ENCODE data around the gene POLDIP2. TPM values are rescaled to one million over a fixed set of nuclear protein-coding genes. Genes with fewer than 3 reads are reported as not detected.

Gene POLDIP2
- total and polyA plus RNA-seq, 2 of the 13 experiments (the other 11 are each of a cell fraction or from before 2014, with no cell fraction given) = 85.9 to 114 TPM

DNA sequence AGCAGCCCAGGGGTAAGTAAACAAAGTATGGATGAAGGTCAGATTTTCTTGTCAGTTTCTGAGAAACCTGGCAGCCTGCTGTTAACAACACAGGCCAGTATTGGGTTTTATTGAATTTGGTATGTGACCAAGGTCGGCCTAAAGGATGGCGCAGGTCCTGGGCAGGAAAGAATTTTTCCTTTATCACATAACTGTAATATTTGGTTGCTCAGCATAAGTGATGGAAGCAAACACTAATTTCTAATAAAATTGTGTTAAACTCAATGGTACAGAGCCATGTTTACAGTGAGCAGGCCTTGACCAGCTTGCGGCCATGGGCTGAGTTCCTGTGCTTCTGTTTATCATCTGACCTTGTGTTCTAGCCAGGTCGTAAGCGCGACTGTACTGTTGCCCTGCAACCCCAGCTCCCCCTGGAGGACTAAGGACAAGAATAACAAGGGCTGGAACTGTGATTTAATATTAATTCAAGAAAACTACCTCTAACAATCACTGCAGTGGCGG lies 10.5 kb downstream of the POLDIP2 start (continued):
- TF ChIP-seq ZNF460 (CRISPR knock-in tag; IDR thresholded peaks at IDR 0.05; ENCODE audit: borderline replicate concordance) (no peak), ZNF644 (CRISPR knock-in tag; IDR thresholded peaks at IDR 0.05; ENCODE audit: low read depth) (0 out of 2 replicates have a peak, but pooled peaks have one; percentile 31), SIX1 (CRISPR knock-in tag; IDR thresholded peaks at IDR 0.05; ENCODE audit: borderline replicate concordance) (no peak), KLF11 (CRISPR knock-in tag; IDR thresholded peaks at IDR 0.05) (no peak; the same call in 1 of the 2 replicates), CBX2 (IDR thresholded peaks at IDR 0.05; ENCODE audit: low read depth, low read length) (no peak), CBX2 (CRISPR knock-in tag; IDR thresholded peaks at IDR 0.05; ENCODE audit: low read depth) (no peak), GABPB1 (CRISPR knock-in tag; IDR thresholded peaks at IDR 0.05) (peak; percentile 28; the same call in 1 of the 2 replicates), ZNF563 (CRISPR knock-in tag; IDR thresholded peaks at IDR 0.05) (0 out of 2 replicates have a peak, but pooled peaks have one; percentile 37), ZNF564 (CRISPR knock-in tag; IDR thresholded peaks at IDR 0.05) (no peak), ELF4 (CRISPR knock-in tag; IDR thresholded peaks at IDR 0.05; ENCODE audit: borderline replicate concordance) (no peak), ZNF607 (CRISPR knock-in tag; IDR thresholded peaks at IDR 0.05; ENCODE audit: borderline replicate concordance) (no peak)
- TF ChIP-seq, protein P1, sequence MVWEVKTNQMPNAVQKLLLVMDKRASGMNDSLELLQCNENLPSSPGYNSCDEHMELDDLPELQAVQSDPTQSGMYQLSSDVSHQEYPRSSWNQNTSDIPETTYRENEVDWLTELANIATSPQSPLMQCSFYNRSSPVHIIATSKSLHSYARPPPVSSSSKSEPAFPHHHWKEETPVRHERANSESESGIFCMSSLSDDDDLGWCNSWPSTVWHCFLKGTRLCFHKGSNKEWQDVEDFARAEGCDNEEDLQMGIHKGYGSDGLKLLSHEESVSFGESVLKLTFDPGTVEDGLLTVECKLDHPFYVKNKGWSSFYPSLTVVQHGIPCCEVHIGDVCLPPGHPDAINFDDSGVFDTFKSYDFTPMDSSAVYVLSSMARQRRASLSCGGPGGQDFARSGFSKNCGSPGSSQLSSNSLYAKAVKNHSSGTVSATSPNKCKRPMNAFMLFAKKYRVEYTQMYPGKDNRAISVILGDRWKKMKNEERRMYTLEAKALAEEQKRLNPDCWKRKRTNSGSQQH (CRISPR knock-in tag; IDR thresholded peaks at IDR 0.05; ENCODE audit: low read depth) = no peak
- TF ChIP-seq, protein P2, sequence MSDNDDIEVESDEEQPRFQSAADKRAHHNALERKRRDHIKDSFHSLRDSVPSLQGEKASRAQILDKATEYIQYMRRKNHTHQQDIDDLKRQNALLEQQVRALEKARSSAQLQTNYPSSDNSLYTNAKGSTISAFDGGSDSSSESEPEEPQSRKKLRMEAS (IDR thresholded peaks at IDR 0.05) = no peak
- TF ChIP-seq, protein P3, sequence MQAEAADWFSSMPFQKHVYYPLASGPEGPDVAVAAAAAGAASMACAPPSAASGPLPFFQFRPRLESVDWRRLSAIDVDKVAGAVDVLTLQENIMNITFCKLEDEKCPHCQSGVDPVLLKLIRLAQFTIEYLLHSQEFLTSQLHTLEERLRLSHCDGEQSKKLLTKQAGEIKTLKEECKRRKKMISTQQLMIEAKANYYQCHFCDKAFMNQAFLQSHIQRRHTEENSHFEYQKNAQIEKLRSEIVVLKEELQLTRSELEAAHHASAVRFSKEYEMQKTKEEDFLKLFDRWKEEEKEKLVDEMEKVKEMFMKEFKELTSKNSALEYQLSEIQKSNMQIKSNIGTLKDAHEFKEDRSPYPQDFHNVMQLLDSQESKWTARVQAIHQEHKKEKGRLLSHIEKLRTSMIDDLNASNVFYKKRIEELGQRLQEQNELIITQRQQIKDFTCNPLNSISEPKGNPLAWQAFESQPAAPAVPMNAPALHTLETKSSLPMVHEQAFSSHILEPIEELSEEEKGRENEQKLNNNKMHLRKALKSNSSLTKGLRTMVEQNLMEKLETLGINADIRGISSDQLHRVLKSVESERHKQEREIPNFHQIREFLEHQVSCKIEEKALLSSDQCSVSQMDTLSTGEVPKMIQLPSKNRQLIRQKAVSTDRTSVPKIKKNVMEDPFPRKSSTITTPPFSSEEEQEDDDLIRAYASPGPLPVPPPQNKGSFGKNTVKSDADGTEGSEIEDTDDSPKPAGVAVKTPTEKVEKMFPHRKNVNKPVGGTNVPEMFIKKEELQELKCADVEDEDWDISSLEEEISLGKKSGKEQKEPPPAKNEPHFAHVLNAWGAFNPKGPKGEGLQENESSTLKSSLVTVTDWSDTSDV (CRISPR knock-in tag; IDR thresholded peaks at IDR 0.05) = no peak
- TF ChIP-seq, protein P4, sequence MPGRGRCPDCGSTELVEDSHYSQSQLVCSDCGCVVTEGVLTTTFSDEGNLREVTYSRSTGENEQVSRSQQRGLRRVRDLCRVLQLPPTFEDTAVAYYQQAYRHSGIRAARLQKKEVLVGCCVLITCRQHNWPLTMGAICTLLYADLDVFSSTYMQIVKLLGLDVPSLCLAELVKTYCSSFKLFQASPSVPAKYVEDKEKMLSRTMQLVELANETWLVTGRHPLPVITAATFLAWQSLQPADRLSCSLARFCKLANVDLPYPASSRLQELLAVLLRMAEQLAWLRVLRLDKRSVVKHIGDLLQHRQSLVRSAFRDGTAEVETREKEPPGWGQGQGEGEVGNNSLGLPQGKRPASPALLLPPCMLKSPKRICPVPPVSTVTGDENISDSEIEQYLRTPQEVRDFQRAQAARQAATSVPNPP (CRISPR knock-in tag; IDR thresholded peaks at IDR 0.05) = no peak
- TF ChIP-seq, protein P5, sequence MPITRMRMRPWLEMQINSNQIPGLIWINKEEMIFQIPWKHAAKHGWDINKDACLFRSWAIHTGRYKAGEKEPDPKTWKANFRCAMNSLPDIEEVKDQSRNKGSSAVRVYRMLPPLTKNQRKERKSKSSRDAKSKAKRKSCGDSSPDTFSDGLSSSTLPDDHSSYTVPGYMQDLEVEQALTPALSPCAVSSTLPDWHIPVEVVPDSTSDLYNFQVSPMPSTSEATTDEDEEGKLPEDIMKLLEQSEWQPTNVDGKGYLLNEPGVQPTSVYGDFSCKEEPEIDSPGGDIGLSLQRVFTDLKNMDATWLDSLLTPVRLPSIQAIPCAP (CRISPR knock-in tag; IDR thresholded peaks at IDR 0.05; ENCODE audit: low read depth) = no peak
- TF ChIP-seq, protein P6, sequence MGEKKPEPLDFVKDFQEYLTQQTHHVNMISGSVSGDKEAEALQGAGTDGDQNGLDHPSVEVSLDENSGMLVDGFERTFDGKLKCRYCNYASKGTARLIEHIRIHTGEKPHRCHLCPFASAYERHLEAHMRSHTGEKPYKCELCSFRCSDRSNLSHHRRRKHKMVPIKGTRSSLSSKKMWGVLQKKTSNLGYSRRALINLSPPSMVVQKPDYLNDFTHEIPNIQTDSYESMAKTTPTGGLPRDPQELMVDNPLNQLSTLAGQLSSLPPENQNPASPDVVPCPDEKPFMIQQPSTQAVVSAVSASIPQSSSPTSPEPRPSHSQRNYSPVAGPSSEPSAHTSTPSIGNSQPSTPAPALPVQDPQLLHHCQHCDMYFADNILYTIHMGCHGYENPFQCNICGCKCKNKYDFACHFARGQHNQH (CRISPR knock-in tag; IDR thresholded peaks at IDR 0.05) = 0 out of 2 replicates have a peak, but pooled peaks have one; percentile 49
